ENCODE data around the gene AOX1. TPM values are rescaled to one million over a fixed set of nuclear protein-coding genes. Genes with fewer than 3 reads are reported as not detected.

The AOX1 gene
- total RNA-seq, 1 donor from 2014 or later: 4.1 TPM

GRCh38 chr2:200654823-200655222 lies 69.0 kb downstream of the AOX1 start:
- no peak for ATAC-seq (ENCODE audit: poor library complexity)
- intact Hi-C loops (cut with DNase I): no loop called here
- DNase-seq: no peak

- ATAC-seq (ENCODE audit: poor library complexity): no peak
- intact Hi-C loops (cut with DNase I): no loop called here
- DNase-seq: no peak
These were observed 70.2 kb downstream of the AOX1 start for GRCh38 chr2:200655918-200656580.

- DNase-seq (no peak), ATAC-seq (ENCODE audit: poor library complexity) (no peak)
- intact Hi-C loops (cut with DNase I): no loop called here
These were observed 72.6 kb downstream of the AOX1 start for GRCh38 chr2:200658278-200658864.

DNA sequence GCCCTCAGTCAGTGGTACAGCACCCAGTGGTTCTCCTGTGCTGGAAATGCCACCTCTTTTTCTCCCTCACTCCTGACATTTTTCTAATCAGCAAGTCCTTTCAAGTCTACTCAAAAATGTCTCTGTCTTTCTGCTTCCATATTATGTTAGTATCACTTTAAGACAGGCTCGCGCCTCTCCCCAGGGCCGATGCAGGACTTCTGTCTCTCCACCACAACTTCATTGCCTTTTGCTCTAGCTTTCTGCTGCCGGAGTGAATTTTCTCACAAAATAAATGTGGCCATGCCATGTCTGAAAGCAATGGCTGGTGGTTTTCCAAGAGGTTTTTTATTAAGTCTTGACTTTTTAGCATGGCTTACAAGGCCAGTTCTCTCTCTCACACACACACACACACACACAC lies 73.6 kb downstream of the AOX1 start:
- DNase-seq (no peak), ATAC-seq (ENCODE audit: poor library complexity) (no peak)
- intact Hi-C loops (cut with DNase I): no loop called here

DNA sequence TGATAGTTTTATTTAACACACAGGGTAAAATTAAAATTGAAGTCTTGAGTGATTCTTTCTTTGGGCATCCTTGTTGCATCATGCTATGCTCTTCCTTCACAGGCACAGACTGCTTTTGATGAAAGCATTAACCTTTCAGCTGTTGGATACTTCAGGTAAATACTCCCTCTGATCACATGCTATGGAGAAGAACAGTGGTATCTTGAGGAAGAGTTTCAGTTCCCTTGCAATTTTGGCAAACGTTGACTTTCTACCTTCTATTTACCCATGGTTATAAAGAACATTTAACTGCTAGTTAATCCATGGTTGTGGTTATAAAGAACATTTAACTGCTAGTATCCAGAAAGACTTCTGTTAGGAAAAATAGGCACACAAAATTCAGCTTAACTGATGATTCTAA lies 75.7 kb downstream of the AOX1 start:
- ATAC-seq (ENCODE audit: poor library complexity) (no peak), DNase-seq (no peak)
- intact Hi-C loops (cut with DNase I): no loop called here

DNA sequence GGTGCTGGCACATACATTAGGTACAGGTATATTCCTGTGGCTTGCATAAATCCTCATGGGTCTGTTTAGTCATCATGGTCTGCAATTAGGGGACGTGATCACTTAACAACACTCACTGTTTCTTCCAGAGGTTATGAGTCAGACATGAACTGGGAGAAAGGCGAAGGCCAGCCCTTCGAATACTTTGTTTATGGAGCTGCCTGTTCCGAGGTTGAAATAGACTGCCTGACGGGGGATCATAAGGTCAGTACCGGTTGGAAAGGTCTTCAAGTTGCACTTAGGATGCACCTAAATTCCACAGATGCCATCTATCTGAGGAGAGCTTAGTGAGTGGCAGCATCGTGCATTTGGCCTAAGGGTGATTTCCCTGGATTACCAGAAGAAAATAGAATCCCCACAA lies 76.9 kb downstream of the AOX1 start:
- no peak for DNase-seq
- no peak for ATAC-seq (ENCODE audit: poor library complexity)
- intact Hi-C loops (cut with DNase I): no loop called here

DNA sequence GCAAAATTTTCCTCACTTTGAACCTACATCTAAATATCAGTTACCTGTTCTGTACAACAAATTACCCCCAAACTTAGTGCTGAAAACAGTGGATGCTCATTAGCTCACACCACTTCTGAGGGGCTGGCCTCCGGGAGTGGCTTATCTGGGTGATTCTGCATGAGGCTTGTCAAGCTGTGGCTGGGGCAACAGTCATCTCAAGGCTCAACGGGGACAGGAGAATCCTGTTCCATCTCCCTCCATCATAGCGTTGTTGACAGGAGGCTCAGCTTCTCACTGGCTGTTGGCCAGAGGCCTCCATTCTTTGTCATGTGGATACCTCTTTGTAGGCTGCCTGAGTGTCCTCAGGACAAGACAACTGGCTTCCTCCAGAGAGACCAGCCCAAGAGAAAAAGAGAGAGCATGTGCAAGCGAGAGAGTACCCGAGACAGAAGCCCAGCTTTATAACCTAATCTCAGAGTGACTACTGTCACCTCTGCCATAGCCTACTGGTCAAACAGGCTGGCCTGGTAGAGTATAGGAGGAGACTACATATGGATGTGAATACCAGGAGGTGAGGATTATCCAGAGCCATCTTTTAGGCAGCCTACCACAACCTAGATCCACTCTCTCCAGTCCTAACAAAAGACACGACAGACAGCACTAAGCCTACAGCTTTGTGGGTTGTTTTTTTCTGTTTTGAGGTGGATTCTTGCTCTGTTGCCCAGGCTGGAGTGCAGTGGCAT lies 79.1 kb downstream of the AOX1 start:
- intact Hi-C loops (cut with DNase I): no loop called here
- no peak for DNase-seq
- no peak for ATAC-seq (ENCODE audit: poor library complexity)

DNA sequence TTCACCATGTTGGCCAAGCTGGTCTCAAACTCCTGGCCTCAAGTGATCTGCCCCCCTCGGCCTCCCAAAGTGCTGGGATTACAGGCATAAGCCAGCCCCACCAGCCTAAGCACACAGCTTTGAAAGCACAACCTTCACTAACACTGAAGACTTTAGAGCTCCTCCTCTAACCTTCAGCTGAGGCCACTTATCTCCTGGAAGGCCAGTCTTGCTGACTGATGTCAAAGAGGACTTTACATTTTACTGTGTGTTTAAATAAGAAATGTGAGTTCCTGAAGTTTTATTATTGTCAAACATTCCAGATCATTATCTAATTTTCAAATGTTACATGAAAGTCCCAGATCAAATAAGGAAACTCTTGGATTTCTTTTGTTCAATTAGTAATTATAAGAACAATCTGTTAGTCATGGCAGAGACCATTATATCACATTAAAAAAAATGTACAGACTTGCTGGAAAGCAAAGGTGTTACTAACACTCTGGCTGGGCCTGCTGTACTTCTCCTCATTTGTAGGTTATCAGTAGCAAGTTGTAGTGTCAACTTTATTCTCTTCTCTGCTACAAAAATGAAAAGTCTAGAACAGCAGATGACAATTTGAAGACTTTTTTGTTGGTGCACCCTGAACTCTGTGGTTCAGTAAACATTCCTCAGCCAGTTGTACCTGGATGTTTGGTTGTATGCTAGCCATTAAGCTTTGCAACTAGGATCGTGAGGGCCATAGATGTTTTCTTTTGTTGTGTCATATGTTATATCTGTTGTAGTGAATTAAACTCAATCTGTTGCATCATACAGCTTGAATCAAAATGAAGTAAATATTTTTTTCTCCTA lies 80.0 kb downstream of the AOX1 start:
- no peak for ATAC-seq (ENCODE audit: poor library complexity)
- intact Hi-C loops (cut with DNase I): no loop called here
- DNase-seq: no peak

GRCh38 chr2:200667413-200667812 lies 81.6 kb downstream of the AOX1 start:
- no peak for ATAC-seq (ENCODE audit: poor library complexity)
- intact Hi-C loops (cut with DNase I): no loop called here
- no peak for DNase-seq

DNA sequence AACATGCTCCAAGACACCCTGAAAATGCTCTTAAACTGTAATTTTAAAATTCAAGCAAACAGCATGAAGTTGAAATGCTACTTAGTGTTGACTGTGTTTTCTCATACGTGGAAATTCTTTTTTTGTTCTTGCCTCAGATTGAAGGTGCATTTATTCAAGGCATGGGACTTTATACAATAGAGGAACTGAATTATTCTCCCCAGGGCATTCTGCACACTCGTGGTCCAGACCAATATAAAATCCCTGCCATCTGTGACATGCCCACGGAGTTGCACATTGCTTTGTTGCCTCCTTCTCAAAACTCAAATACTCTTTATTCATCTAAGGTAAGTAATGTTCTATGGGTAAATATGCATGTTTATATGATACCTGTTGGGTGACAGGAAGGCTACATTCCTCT lies 82.7 kb downstream of the AOX1 start:
- intact Hi-C loops (cut with DNase I): no loop called here
- no peak for ATAC-seq (ENCODE audit: poor library complexity)

GRCh38 chr2:200669308-200669707 lies 83.5 kb downstream of the AOX1 start:
- ATAC-seq (ENCODE audit: poor library complexity): no peak
- intact Hi-C loops (cut with DNase I): no loop called here
- no peak for DNase-seq

More for the DNA sequence above, 82.7 kb downstream of the AOX1 start:
- DNase-seq: no peak

DNA sequence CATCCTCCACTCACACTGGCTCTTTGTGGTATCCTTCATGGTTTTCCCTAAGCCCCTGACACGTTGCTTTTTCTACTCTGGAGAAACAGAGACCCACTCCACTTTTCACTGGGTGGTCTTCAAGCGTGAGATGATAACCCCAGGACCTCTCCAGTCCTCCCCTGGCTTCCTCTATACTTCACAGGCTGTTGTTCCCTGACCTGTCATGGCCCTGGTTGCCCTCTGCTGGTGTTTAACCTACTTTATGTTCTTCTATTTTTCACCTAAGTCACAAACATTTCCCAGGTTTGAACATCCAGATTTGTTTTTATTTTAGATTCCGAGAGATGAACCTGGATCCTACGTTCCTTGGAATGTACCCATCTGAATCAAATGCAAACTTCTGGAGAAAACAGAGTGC lies 84.5 kb downstream of the AOX1 start:
- ATAC-seq (ENCODE audit: poor library complexity) (no peak), DNase-seq (no peak)
- intact Hi-C loops (cut with DNase I): no loop called here

GRCh38 chr2:200670751-200671150 lies 84.9 kb downstream of the AOX1 start:
- intact Hi-C loops (cut with DNase I): no loop called here
- ATAC-seq (ENCODE audit: poor library complexity): no peak
- no peak for DNase-seq

GRCh38 chr2:200673191-200673590 lies 87.4 kb downstream of the AOX1 start:
- intact Hi-C loops (cut with DNase I): no loop called here

DNA sequence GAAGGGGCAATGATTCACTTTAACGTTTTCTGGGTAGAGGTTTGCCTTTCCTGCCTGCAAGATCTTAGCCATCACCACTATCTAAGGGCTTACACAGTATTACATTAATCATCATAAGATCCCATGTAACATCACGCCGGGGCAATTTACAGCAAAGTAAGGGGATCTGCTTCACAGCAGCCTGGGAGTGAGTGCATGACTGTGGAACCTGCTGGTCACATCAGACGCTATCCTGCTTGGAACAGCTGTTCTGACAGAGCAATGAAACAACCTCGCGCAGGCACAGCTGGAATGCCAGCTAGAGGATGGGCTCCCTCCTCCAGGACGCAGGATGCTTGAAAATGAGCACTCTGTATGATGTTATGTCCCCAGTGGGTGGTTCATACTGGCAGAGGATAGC lies 89.0 kb downstream of the AOX1 start:
- DNase-seq (no peak), ATAC-seq (ENCODE audit: poor library complexity) (no peak)
- intact Hi-C loops (cut with DNase I): no loop called here

More at GRCh38 chr2:200673191-200673590, 87.4 kb downstream of the AOX1 start:
- ATAC-seq (ENCODE audit: poor library complexity): no peak
- no peak for DNase-seq

DNA sequence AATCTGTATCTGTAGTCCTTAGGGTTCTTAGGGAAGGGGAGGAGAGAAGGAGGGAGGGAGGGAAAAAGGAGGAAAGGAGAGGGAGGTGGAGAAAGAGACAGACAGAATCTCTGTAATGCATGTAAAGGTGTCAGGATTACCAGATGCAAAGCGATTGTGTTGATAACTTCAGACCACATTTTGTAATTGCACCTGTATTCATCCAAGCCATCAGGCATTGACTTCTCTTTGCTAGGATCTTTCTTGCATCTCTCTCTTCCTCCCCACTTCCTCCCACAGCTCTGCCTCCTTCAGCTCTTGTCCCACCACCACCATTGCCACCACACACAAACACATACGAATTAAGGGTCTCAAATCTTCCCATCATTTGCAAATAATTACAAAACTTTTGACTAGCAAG lies 91.4 kb downstream of the AOX1 start:
- ATAC-seq (ENCODE audit: poor library complexity) (no peak), DNase-seq (no peak)
- intact Hi-C loops (cut with DNase I): no loop called here

GRCh38 chr2:200677721-200678532 lies 92.1 kb downstream of the AOX1 start:
- intact Hi-C loops (cut with DNase I): no loop called here
- peak; percentile 79 for ATAC-seq (ENCODE audit: poor library complexity)
- DNase-seq: peak; percentile 52

DNA sequence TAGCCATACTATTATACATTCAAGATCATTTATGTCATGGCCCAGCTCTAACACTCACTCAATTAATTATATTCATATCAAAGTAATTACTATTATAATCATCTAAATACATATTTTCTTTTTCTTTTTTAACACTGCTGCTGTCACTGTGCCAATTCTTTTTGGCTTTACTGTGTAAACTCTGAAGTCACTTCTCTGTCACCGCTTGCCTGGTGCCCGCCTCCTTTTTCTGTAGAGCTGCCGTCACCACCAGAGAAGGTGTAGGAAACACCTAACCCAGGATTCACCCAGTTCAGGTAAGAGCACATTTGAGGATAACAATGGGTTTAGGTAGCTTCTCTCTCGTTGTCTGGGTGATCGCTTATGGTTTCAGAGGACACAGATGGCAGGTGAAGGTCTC lies 93.3 kb downstream of the AOX1 start:
- no peak for DNase-seq
- intact Hi-C loops (cut with DNase I): no loop called here

DNA sequence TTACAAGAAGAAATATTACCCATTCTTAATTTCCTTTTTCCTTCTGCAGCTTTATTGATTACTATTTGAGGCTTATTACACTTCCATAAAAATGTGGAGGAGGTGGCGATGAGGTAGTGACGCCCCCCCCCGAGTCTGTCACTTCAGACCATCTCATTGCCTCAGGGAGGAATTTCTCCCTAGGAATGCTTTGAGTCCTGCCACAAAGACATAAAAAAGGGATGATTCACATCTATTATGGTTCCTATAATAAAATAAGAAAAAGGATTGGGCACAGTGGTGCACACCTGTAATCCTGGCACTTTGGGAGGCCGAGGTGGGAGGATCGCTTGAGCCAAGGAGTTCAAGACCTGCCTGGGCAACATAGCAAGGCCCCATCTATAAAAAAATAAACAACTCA lies 93.7 kb downstream of the AOX1 start:
- intact Hi-C loops (cut with DNase I): no loop called here
- DNase-seq: no peak
- no peak for ATAC-seq (ENCODE audit: poor library complexity)

More for the DNA sequence above, 93.3 kb downstream of the AOX1 start:
- ATAC-seq (ENCODE audit: poor library complexity): no peak

Data from Right ventricle myocardium superior (tissue), 1 donor.